HG03442 (cell line): ENCODE data around the gene IMPA2.
"Not testable (repeated sequence)": the region's sequence is repeated elsewhere in the genome, so short reads cannot be mapped to it uniquely, and the experiment has no call there.

Experiments used
- ATAC-seq: cut with Tn5 transposase; IDR thresholded peaks from one replicate; pipeline ENCODE4 v1.9.1; 2021; ENCODE audit warnings: mild to moderate bottlenecking, moderate library complexity; ENCODE audit not compliant: unreplicated experiment

The IMPA2 gene

GRCh38 chr18:11981192-11981542 is at the start of gene IMPA2:
Gene IMPA2, plus strand, starts transcription at chr18:11981507. Its CDS starts 163 bp downstream, at chr18:11981670.
- no peak for ATAC-seq

GRCh38 chr18:11932393-11932792 is 48.9 kb upstream of the IMPA2 start:
- ATAC-seq: no peak

GRCh38 chr18:11937874-11938478 is 43.3 kb upstream of the IMPA2 start:
- no peak for ATAC-seq

- no peak for ATAC-seq
Measured at GRCh38 chr18:11940956-11941355, 40.4 kb upstream of the IMPA2 start.

- no peak for ATAC-seq
Measured at GRCh38 chr18:11943551-11943950, 37.8 kb upstream of the IMPA2 start.

- ATAC-seq: no peak
Measured at GRCh38 chr18:11944252-11944651, 37.1 kb upstream of the IMPA2 start.

- ATAC-seq: no peak
Measured at GRCh38 chr18:11944786-11945185, 36.5 kb upstream of the IMPA2 start.

GRCh38 chr18:11945834-11946659 is 35.3 kb upstream of the IMPA2 start:
- ATAC-seq: not testable (repeated sequence)

- peak; percentile 7 for ATAC-seq
Measured at GRCh38 chr18:11946756-11947155, 34.6 kb upstream of the IMPA2 start.

- ATAC-seq: peak; percentile 85
Measured at GRCh38 chr18:11947214-11948191, 33.8 kb upstream of the IMPA2 start.

- ATAC-seq: no peak
Measured at GRCh38 chr18:11948852-11949523, 32.3 kb upstream of the IMPA2 start.

- no peak for ATAC-seq
Measured at GRCh38 chr18:11950824-11951223, 30.5 kb upstream of the IMPA2 start.

GRCh38 chr18:11951390-11951851 is 29.9 kb upstream of the IMPA2 start:
- ATAC-seq: no peak

GRCh38 chr18:11953113-11953512 is 28.2 kb upstream of the IMPA2 start:
- ATAC-seq: no peak

GRCh38 chr18:11955239-11956029 is 25.9 kb upstream of the IMPA2 start:
- no peak for ATAC-seq

GRCh38 chr18:11956371-11957308 is 24.7 kb upstream of the IMPA2 start:
- no peak for ATAC-seq

GRCh38 chr18:11957636-11958035 is 23.7 kb upstream of the IMPA2 start:
- no peak for ATAC-seq

GRCh38 chr18:11959651-11960050 is 21.7 kb upstream of the IMPA2 start:
- ATAC-seq: not testable (repeated sequence)
